Lung (tissue), 12 donors: ENCODE results near the gene NPRL2. TPM values are rescaled to one million over a fixed set of nuclear protein-coding genes. Genes with fewer than 3 reads are reported as not detected.

ENCODE experiments used
- ATAC-seq: fragments of 200-7000 bp; cut with Tn5 transposase; one replicate; pipeline ENCODE4 v1.9.1; 2020; ENCODE audit warnings: moderate number of reproducible peaks; ENCODE audit not compliant: insufficient read depth, low FRiP score
- DNase-seq, 3 donors: peaks; one replicate each; pipeline ENCODE4 v3.0.0-alpha.2; 2013 to 2017
- H3K27ac ChIP-seq, 2 donors: one replicate each; pipeline ENCODE4 v1.5.1; 2013; ENCODE audit warnings: mild to moderate bottlenecking in 2 of 2, moderate library complexity in 2 of 2, control low read depth in 1 of 2, inconsistent platforms in 1 of 2, low read depth in 1 of 2, low read length in 1 of 2
- H3K27me3 ChIP-seq, 3 donors: one replicate each; pipeline ENCODE4 v1.5.1; 2013; ENCODE audit warnings: low read length in 2 of 3; ENCODE audit not compliant: control insufficient read depth in 3 of 3, insufficient read depth in 3 of 3
- H3K36me3 ChIP-seq, 4 donors: one replicate each; pipeline ENCODE4 v1.5.1; 2013; ENCODE audit warnings: low read length in 4 of 4, mild to moderate bottlenecking in 1 of 4, moderate library complexity in 1 of 4; ENCODE audit not compliant: control insufficient read depth in 4 of 4, insufficient read depth in 4 of 4
- H3K4me1 ChIP-seq, 5 donors: one replicate each; pipeline ENCODE4 v1.5.1; 2013; ENCODE audit warnings: low read length in 5 of 5, mild to moderate bottlenecking in 2 of 5, moderate library complexity in 1 of 5; ENCODE audit not compliant: control insufficient read depth in 5 of 5, insufficient read depth in 5 of 5
- H3K4me3 ChIP-seq: one replicate; pipeline ENCODE4 v1.5.1; 2013; ENCODE audit warnings: mild to moderate bottlenecking, control low read depth, moderate library complexity
- H3K9ac ChIP-seq, 2 donors: one replicate each; pipeline ENCODE4 v1.5.1; 2013; ENCODE audit warnings: low read length in 2 of 2, control low read depth in 1 of 2; ENCODE audit not compliant: insufficient read depth in 1 of 2
- H3K9me3 ChIP-seq, 4 donors: one replicate each; pipeline ENCODE4 v1.5.1; 2013; ENCODE audit warnings: low read length in 3 of 4, mild to moderate bottlenecking in 1 of 4, moderate library complexity in 1 of 4; ENCODE audit not compliant: control insufficient read depth in 4 of 4, insufficient read depth in 3 of 4
- CTCF ChIP-seq: IDR thresholded peaks from 2 replicates; pipeline ENCODE4 v1.5.1; 2012; ENCODE audit warnings: mild to moderate bottlenecking; ENCODE audit errors: control extremely low read depth, extremely low read depth
- WGBS, 2 donors: extraction: QIAGEN DNeasy Blood & Tissue Kit; methylation state at CpG; one replicate each; pipeline ENCODE4 v1.1.7; 2013; 5-methylcytosine and 5-hydroxymethylcytosine counted together
- polyA plus RNA-seq, 2 donors: library from polyadenylated mRNA; stranded (reverse); fragments of 200-250 nt; gene quantifications; one replicate each; pipeline ENCODE4 v1.2.1, GENCODE V29; 2013
- total RNA-seq, 2 donors: library from RNA; depleted of rRNA in 1 of 2; stranded (reverse); fragments of >200 nt in 1 of 2; gene quantifications; one replicate each; pipeline ENCODE4 v1.2.1, GENCODE V29; 2014 to 2021
- donor health status: control.
- donor health status: control.
- donor health status: Bipolar disorder and iron deficiency.
- donor health status: healthy.
- donor health status: DM: yes; HTN: yes; CAD: no.

NPRL2 gene
- total and polyA plus RNA-seq, 4 donors: 12.7 to 21.9 (median 17.2) TPM

GRCh38 chr3:50340448-50341329, 9.9 kb downstream of the NPRL2 start, which contains the start of gene RASSF1:
Gene RASSF1, minus strand, starts transcription at chr3:50340836. Its CDS starts 31 bp downstream, at chr3:50340805.
- WGBS, 2 donors: 2 to 3% methylated on average over 57 to 84 of the region's 85 CpGs
- Histone ChIP-seq H3K4me3 (peak within 1 kb of the TSS; percentile 40), H3K9ac (peak within 1 kb of the TSS; percentile 25 to 82), H3K36me3 (no peaks in the 10 kb centered on the region), H3K27ac (peak within 1 kb of the TSS; percentile 77 to 92), H3K4me1 (peaks cover 3 to 60% (median 17%) of the 10 kb centered on the region in 5 donors), H3K27me3 (peaks cover 0 to 5% (median 0%) of the 10 kb centered on the region in 3 donors), H3K9me3 (no peaks in the 10 kb centered on the region)
- ATAC-seq (peak; percentile 17), DNase-seq (peak; percentile 67 to 84 (median 70))
- TF ChIP-seq CTCF: no peak

- no peak for ATAC-seq
- peak overlapping the region; percentile 77 to 92 for H3K27ac ChIP-seq
- no peaks in the 10 kb centered on the region for H3K36me3 ChIP-seq
- peak overlapping the region; percentile 40 for H3K4me3 ChIP-seq
- peaks cover 0 to 5% (median 0%) of the 10 kb centered on the region in 3 donors for H3K27me3 ChIP-seq
- peak in 1 of 3 donors; percentile 32 for DNase-seq
- peaks cover 3 to 58% (median 18%) of the 10 kb centered on the region in 5 donors for H3K4me1 ChIP-seq
- peak overlapping the region; percentile 14 to 25 for H3K9ac ChIP-seq
- 17 to 30% methylated on average over 9 of the region's 9 CpGs for whole genome bisulfite sequencing, 2 donors
- TF ChIP-seq CTCF: no peak
- no peaks in the 10 kb centered on the region for H3K9me3 ChIP-seq
Measured at GRCh38 chr3:50340147-50340447, 10.5 kb downstream of the NPRL2 start.

GRCh38 chr3:50339485-50340146, 11.0 kb downstream of the NPRL2 start:
- Histone ChIP-seq H3K36me3 (peaks cover 0 to 2% (median 0%) of the 10 kb centered on the region in 4 donors), H3K27me3 (peaks cover 0 to 5% (median 0%) of the 10 kb centered on the region in 3 donors), H3K9me3 (no peaks in the 10 kb centered on the region), H3K27ac (peak overlapping the region; percentile 72 to 77), H3K4me1 (peaks cover 3 to 56% (median 18%) of the 10 kb centered on the region in 5 donors), H3K9ac (no peak overlapping the region), H3K4me3 (peak overlapping the region; percentile 13)
- no peak for DNase-seq
- ATAC-seq: no peak
- no peak for TF ChIP-seq CTCF
- WGBS, 2 donors: 56 to 62% methylated on average over 14 of the region's 14 CpGs
